H1 (cell line): Measurements from ENCODE around the gene GAB3. TPM values are rescaled to one million over a fixed set of nuclear protein-coding genes. Genes with fewer than 3 reads are reported as not detected.

ENCODE experiments used
- CEBPB ChIP-seq: IDR thresholded peaks from 2 replicates; pipeline ENCODE4 v1.6.1; 2012; ENCODE audit warnings: low read depth, low read length
- HDAC6 ChIP-seq: IDR thresholded peaks from one replicate; pipeline ENCODE4 v1.7.1; 2012; ENCODE audit warnings: low read depth, mild to moderate bottlenecking, inconsistent platforms, low read length, moderate library complexity
- JUND ChIP-seq: IDR thresholded peaks from 2 replicates; pipeline ENCODE4 v1.6.1; 2011; ENCODE audit warnings: mild to moderate bottlenecking, improper control_type of control experiment, low read length
- PHF8 ChIP-seq: fragments of 200-600 bp; sonication (generic); conservative IDR thresholded peaks from 2 replicates; pipeline ENCODE4 v1.7.1; 2012; ENCODE audit warnings: low read depth, mild to moderate bottlenecking, inconsistent platforms, low read length, moderate library complexity
- RFX5 ChIP-seq: IDR thresholded peaks from 2 replicates; pipeline ENCODE4 v1.6.1; 2011; ENCODE audit warnings: low read depth, low read length, improper control_type of control experiment, borderline replicate concordance
- SAP30 ChIP-seq: fragments of 300-600 bp; sonication (generic); IDR thresholded peaks from 2 replicates; pipeline ENCODE4 v1.7.1; 2012; ENCODE audit warnings: low read length, moderate library complexity, mild to moderate bottlenecking, inconsistent platforms; ENCODE audit not compliant: insufficient read depth, insufficient replicate concordance
- SIX5 ChIP-seq: IDR thresholded peaks from 2 replicates; pipeline ENCODE4 v1.6.1; 2011; ENCODE audit warnings: mild to moderate bottlenecking, low read depth, low read length
- polyA plus RNA-seq, 7 experiments: library from polyadenylated mRNA; depleted of rRNA in 3 of 7; stranded (reverse) in 5 of 7; unstranded in 2 of 7; fragments of >200 nt in 5 of 7; fragments of 200-250 nt in 2 of 7; gene quantifications; 1 replicate in 5 of 7; 2 replicates in 1 of 7; 4 replicates in 1 of 7; pipeline versions ENCODE4 v1.2.1 to v1.2.3, GENCODE V29; 2011 to 2013; ENCODE audit warnings: missing spikeins in 2 of 7, mixed read lengths in 2 of 7
- total RNA-seq: library from RNA; stranded (reverse); fragmentation: NEBNext Ultra II Directional; extraction: Animal tissue kit (Norgen Biotek cat#: 25700); gene quantifications from 2 replicates; pipeline ENCODE4 v1.2.1, GENCODE V29; 2021
- TF ChIP-seq, protein P1 (sequence below): fragments of 300-600 bp; sonication (generic); IDR thresholded peaks from 2 replicates; pipeline ENCODE4 v1.7.1; 2012; ENCODE audit warnings: low read length, moderate library complexity, mild to moderate bottlenecking, inconsistent platforms; ENCODE audit not compliant: insufficient replicate concordance
- TF ChIP-seq, protein P2 (sequence below): IDR thresholded peaks from 2 replicates; pipeline ENCODE4 v1.6.1; 2012; ENCODE audit warnings: low read length, inconsistent platforms
- TF ChIP-seq, protein P3 (sequence below): IDR thresholded peaks from 2 replicates; pipeline ENCODE4 v1.6.1; 2011; ENCODE audit warnings: low read depth, mild to moderate bottlenecking, low read length; ENCODE audit not compliant: insufficient read depth

GAB3 gene
- total and polyA plus RNA-seq, 2 of the 8 experiments (the other 6 are each of a cell fraction or from before 2014, with no cell fraction given), result 0.48 to 1.2 TPM

DNA sequence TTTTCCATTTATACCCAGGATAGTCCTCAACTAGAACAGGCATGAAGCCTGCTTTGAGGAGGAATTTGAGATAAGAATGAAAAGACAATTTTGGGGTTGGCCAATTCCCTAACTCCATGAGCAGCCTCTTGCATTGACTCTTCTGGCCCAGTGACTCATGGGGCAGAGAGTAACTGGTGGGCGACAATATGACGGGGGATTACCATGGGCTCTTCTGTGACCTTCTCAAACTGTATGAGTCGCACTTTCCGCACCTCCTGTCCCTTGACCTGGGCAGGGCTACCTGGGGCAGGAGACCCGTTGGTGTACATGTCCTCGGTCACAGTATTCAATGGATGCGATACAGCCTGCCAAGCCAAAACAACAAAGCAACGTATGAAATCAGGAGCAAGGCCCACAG lies 41.1 kb upstream of the GAB3 start (continued):
- TF ChIP-seq, protein P1, sequence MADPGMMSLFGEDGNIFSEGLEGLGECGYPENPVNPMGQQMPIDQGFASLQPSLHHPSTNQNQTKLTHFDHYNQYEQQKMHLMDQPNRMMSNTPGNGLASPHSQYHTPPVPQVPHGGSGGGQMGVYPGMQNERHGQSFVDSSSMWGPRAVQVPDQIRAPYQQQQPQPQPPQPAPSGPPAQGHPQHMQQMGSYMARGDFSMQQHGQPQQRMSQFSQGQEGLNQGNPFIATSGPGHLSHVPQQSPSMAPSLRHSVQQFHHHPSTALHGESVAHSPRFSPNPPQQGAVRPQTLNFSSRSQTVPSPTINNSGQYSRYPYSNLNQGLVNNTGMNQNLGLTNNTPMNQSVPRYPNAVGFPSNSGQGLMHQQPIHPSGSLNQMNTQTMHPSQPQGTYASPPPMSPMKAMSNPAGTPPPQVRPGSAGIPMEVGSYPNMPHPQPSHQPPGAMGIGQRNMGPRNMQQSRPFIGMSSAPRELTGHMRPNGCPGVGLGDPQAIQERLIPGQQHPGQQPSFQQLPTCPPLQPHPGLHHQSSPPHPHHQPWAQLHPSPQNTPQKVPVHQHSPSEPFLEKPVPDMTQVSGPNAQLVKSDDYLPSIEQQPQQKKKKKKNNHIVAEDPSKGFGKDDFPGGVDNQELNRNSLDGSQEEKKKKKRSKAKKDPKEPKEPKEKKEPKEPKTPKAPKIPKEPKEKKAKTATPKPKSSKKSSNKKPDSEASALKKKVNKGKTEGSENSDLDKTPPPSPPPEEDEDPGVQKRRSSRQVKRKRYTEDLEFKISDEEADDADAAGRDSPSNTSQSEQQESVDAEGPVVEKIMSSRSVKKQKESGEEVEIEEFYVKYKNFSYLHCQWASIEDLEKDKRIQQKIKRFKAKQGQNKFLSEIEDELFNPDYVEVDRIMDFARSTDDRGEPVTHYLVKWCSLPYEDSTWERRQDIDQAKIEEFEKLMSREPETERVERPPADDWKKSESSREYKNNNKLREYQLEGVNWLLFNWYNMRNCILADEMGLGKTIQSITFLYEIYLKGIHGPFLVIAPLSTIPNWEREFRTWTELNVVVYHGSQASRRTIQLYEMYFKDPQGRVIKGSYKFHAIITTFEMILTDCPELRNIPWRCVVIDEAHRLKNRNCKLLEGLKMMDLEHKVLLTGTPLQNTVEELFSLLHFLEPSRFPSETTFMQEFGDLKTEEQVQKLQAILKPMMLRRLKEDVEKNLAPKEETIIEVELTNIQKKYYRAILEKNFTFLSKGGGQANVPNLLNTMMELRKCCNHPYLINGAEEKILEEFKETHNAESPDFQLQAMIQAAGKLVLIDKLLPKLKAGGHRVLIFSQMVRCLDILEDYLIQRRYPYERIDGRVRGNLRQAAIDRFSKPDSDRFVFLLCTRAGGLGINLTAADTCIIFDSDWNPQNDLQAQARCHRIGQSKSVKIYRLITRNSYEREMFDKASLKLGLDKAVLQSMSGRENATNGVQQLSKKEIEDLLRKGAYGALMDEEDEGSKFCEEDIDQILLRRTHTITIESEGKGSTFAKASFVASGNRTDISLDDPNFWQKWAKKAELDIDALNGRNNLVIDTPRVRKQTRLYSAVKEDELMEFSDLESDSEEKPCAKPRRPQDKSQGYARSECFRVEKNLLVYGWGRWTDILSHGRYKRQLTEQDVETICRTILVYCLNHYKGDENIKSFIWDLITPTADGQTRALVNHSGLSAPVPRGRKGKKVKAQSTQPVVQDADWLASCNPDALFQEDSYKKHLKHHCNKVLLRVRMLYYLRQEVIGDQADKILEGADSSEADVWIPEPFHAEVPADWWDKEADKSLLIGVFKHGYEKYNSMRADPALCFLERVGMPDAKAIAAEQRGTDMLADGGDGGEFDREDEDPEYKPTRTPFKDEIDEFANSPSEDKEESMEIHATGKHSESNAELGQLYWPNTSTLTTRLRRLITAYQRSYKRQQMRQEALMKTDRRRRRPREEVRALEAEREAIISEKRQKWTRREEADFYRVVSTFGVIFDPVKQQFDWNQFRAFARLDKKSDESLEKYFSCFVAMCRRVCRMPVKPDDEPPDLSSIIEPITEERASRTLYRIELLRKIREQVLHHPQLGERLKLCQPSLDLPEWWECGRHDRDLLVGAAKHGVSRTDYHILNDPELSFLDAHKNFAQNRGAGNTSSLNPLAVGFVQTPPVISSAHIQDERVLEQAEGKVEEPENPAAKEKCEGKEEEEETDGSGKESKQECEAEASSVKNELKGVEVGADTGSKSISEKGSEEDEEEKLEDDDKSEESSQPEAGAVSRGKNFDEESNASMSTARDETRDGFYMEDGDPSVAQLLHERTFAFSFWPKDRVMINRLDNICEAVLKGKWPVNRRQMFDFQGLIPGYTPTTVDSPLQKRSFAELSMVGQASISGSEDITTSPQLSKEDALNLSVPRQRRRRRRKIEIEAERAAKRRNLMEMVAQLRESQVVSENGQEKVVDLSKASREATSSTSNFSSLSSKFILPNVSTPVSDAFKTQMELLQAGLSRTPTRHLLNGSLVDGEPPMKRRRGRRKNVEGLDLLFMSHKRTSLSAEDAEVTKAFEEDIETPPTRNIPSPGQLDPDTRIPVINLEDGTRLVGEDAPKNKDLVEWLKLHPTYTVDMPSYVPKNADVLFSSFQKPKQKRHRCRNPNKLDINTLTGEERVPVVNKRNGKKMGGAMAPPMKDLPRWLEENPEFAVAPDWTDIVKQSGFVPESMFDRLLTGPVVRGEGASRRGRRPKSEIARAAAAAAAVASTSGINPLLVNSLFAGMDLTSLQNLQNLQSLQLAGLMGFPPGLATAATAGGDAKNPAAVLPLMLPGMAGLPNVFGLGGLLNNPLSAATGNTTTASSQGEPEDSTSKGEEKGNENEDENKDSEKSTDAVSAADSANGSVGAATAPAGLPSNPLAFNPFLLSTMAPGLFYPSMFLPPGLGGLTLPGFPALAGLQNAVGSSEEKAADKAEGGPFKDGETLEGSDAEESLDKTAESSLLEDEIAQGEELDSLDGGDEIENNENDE, result no peak
- TF ChIP-seq, protein P2, sequence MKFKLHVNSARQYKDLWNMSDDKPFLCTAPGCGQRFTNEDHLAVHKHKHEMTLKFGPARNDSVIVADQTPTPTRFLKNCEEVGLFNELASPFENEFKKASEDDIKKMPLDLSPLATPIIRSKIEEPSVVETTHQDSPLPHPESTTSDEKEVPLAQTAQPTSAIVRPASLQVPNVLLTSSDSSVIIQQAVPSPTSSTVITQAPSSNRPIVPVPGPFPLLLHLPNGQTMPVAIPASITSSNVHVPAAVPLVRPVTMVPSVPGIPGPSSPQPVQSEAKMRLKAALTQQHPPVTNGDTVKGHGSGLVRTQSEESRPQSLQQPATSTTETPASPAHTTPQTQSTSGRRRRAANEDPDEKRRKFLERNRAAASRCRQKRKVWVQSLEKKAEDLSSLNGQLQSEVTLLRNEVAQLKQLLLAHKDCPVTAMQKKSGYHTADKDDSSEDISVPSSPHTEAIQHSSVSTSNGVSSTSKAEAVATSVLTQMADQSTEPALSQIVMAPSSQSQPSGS, result no peak
- TF ChIP-seq JUND (no peak), CEBPB (no peak), SAP30 (no peak), PHF8 (no peak), HDAC6 (no peak), SIX5 (no peak), RFX5 (no peak)
- TF ChIP-seq, protein P3, sequence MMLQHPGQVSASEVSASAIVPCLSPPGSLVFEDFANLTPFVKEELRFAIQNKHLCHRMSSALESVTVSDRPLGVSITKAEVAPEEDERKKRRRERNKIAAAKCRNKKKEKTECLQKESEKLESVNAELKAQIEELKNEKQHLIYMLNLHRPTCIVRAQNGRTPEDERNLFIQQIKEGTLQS, result no peak
